GM21423 (cell line): ENCODE data around the gene KPTN.

Experiments used
- ATAC-seq: cut with Tn5 transposase; IDR thresholded peaks from one replicate; pipeline ENCODE4 v1.9.1; 2021; ENCODE audit warnings: mild to moderate bottlenecking, moderate library complexity; ENCODE audit not compliant: unreplicated experiment

Gene KPTN

GRCh38 chr19:47470447-47471195 is 13.4 kb downstream of the KPTN start:
- no peak for ATAC-seq

DNA sequence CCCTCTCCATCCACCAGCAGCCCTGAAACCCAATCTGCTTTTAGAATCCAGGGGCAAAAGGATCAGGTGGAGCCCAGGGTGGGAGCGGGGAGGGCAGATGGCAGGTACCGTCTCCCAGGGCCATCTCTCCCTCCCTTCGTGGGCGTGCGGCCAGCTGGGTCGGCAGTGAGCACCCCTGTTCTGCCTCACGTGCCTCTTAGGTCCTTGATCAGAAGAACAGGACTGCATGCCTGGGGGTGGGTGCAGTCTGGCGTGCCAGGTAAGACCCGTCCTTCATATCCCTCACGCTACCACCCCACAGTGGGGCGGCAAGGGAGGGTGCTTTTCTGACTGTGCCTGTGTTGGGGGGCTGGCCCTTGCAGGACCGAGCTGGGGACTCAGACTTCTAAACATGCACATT is 14.3 kb downstream of the KPTN start:
- ATAC-seq = no peak

GRCh38 chr19:47469363-47469700 is 14.7 kb downstream of the KPTN start:
- ATAC-seq = no peak

DNA sequence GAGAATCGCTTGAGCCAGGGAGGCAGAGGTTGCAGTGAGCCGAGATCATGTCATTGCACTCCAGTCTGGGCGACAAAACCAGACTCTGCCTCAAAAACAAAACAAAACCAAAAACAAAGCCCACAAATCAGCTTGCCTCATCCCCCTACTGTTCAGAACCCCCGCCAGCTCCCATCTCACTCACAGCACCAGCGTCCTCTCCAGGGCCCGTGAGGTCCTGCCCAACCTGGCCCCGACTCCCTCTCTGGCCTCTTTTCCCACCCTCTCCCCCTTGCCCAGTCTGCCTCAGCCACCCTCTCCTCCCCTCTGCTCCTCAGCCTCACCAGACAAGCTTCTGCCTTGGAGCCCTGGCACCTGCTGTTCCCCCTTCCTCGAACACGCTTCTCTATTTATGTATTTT is 16.1 kb downstream of the KPTN start:
- ATAC-seq = no peak

GRCh38 chr19:47465957-47466356 is 18.1 kb downstream of the KPTN start:
- no peak for ATAC-seq

DNA sequence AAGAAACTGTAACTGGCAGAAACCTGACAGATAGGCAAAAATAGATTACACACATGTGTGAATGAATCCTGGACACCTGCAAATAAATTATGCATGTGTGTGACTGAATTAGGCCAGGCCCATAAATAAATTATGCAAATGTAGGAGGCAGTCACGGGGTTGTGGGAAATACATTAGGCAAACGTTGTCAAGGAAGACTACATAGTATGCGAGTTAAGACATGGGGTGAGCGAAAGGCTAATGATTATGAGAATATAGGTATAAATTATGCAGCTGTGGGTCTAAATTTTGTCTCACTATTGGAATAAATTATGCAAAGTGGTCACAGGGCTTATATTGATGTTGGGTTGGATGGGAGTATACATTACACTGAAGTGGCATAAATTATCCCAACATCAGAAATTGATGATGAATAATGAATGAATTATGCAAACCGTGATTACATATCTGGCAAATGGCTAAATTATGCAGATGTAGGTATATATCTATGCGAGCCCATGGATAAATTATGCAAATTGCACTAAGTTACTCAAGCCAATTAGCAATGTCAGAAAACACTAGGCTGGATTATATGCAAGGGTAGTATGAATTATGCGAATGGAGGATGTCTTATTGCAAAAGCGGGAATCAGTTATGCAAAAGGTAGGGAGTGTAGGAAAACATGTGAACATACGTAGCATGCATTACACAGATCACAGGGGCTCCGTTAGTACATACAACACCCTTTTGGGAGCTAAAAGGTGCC is 19.2 kb downstream of the KPTN start:
- no peak for ATAC-seq

DNA sequence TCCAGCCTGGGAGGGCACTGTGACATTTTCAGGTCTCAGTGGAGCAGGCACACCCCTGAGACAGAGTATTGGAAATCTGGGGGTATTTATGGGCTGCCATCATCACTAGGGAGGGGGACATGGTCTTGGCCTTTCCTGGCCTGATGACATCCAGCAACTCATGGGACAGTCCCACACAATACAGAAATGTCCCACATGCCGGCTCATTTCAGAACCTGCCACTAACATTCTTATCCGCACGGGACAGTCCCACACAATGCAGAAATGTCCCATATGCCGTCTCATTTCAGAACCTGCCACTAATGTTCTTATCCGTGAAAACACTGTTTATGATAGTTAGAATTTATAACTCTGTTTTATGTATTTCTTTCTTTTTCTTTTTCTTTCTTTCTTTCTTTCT is 22.1 kb downstream of the KPTN start:
- ATAC-seq = no peak

DNA sequence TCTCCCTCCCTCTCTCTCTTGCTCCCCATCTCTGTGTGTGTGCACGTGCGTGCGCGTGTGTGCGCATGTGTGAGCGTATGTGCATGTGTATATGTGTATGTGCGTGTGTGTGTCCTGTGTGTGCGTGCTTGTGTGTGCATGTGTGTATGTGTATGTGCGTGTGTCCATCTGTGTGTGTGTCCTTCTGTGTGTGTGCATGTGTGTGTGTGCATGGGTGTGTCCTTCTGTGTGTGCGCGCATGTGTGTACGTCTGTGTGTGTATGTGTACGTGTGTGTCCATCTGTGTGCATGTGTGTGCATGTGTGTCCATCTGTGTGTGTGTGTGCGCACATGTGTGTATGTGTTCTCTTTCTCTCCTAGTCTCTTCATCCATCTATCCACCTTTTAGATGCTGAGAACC is 24.5 kb downstream of the KPTN start:
- ATAC-seq = no peak

- no peak for ATAC-seq
Observed at GRCh38 chr19:47458672-47459071, 25.3 kb downstream of the KPTN start.

GRCh38 chr19:47456721-47457474 is 27.1 kb downstream of the KPTN start:
- ATAC-seq = no peak

GRCh38 chr19:47450478-47450877 is 33.5 kb downstream of the KPTN start:
- no peak for ATAC-seq

GRCh38 chr19:47448360-47448727 is 35.7 kb downstream of the KPTN start:
- no peak for ATAC-seq

- ATAC-seq = no peak
Observed at GRCh38 chr19:47447470-47448359, 36.3 kb downstream of the KPTN start.

GRCh38 chr19:47446534-47447469 is 37.2 kb downstream of the KPTN start:
- ATAC-seq = no peak

DNA sequence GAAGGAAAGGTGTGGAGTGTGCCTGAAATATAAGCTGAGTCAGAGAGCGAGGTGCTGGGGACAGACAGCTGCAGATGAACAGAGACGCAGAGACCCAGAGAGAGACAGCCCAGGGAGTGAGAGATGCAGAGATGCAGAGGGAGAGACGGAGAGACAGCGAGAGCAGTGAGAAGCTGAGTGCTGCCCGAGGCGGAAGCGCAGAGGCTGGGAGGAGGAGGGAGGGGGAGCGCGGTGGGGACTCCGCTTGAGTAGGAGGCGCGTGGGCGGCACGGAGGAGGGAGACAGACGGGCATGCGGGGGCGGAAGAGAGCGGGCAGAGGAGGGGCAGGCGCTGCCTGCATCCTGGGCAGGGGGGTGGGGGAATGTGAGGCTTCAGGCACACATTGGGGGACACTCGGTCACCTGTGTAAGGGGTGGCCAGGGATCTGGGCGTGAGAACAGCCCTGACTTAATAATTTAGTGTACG is 38.0 kb downstream of the KPTN start:
- ATAC-seq = no peak

DNA sequence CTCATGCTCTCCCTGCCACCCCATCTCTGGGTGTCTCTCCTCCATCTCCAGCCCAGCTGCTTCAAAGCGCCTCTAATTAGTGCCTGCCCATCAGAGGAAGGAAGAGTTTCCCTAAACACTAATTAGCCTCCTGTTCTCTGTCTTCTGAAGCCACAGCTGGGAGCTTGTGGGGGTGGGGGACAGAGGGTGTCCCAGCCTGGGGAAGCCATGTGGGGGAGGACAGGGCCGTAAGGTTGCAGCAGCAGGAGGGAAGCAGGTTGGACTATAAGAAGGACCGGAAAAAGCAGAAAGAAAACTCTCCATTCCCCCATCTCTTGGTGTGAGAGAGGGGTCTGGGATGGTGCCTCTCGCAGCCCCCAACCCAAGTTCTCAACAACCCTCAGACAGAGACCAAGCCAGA is 38.5 kb downstream of the KPTN start:
- no peak for ATAC-seq

- no peak for ATAC-seq
Observed at GRCh38 chr19:47444388-47444821, 39.6 kb downstream of the KPTN start.

DNA sequence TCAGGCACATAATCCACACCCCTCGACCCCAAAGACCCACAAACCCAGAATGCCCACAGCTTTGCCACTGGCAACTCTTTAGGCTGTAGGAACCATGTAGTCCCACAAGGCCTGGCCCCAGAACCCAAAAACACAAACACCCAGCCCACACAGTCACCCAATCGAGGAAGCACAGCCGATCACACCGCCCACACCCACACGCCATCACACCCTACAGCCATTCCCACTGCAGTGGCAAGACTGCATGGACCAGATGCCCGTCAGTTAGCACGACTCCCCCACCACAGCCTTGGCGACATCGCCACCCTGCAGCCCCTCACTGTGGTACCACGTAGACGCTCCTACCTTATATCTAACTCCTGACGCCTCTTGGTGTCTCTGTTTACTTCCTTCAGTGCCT is 40.7 kb downstream of the KPTN start:
- ATAC-seq = no peak

DNA sequence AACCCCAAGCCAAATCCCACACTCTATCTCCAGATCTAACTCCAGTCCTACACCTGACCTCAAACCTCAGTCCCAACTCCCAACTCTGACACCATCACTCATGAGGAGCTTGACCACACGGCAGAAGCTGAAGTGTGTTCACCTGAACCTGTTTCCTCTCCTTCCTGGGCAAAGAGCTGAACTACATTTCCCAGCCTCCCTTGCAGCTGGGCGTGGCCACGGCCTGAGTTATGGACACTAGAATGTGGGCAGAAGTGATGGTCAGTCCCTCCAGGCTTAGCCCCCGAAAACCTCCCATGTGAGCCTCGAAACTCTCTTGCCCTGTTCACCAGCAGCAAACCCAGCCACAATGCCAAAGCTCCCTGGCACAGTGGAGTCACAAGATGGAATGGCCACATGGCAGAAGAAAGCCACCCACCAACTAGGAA is 45.2 kb downstream of the KPTN start:
- ATAC-seq = no peak

- no peak for ATAC-seq
Observed at GRCh38 chr19:47437500-47437899, 46.5 kb downstream of the KPTN start.
